Bronchial epithelial cell (primary cell): ENCODE measurements around the gene EPHA1. TPM values are rescaled to one million over a fixed set of nuclear protein-coding genes. Genes with fewer than 3 reads are reported as not detected.

Source experiments
- DNase-seq: peaks from one replicate; pipeline ENCODE4 v3.0.0-alpha.2; 2010; ENCODE audit warnings: low read depth
- FAIRE-seq: peaks from 2 replicates; lab custom pipeline; 2011; peaks lifted over from hg19 to GRCh38; lab: Jason Lieb, UNC
- H3K27me3 ChIP-seq: 2 replicates; pipeline ENCODE4 v1.5.1; 2011; ENCODE audit warnings: low read length; ENCODE audit not compliant: control insufficient read depth, insufficient read depth
- H3K36me3 ChIP-seq: 2 replicates; pipeline ENCODE4 v1.5.1; 2011; ENCODE audit warnings: low read length; ENCODE audit not compliant: control insufficient read depth, insufficient read depth
- H3K4me3 ChIP-seq: 2 replicates; pipeline ENCODE4 v1.5.1; 2011; ENCODE audit warnings: mild to moderate bottlenecking, low read depth, low read length, control low read depth
- CTCF ChIP-seq: IDR thresholded peaks from 2 replicates; pipeline ENCODE4 v1.5.1; 2011; ENCODE audit warnings: mild to moderate bottlenecking, moderate library complexity, low read length, control low read depth, inconsistent platforms; ENCODE audit not compliant: insufficient read depth, severe bottlenecking
- total RNA-seq: library from RNA; depleted of rRNA; stranded (reverse); fragments of >200 nt; gene quantifications from 2 replicates; pipeline ENCODE4 v1.2.1, GENCODE V29; 2014

The EPHA1 gene
- total RNA-seq, 1 donor from 2014 or later = 19.0 TPM

- no peak overlapping the region for H3K4me3 ChIP-seq
- no peak for FAIRE-seq
- TF ChIP-seq CTCF = no peak
- DNase-seq = no peak
- no peaks in the 10 kb centered on the region for H3K27me3 ChIP-seq
- H3K36me3 ChIP-seq = no peaks in the 10 kb centered on the region
These were observed 28.9 kb upstream of the EPHA1 start for GRCh38 chr7:143437578-143437977.

GRCh38 chr7:143436325-143436946 lies 27.8 kb upstream of the EPHA1 start:
- no peak overlapping the region for H3K4me3 ChIP-seq
- TF ChIP-seq CTCF = no peak
- no peaks in the 10 kb centered on the region for H3K27me3 ChIP-seq
- FAIRE-seq (no peak), DNase-seq (no peak)
- no peaks in the 10 kb centered on the region for H3K36me3 ChIP-seq

GRCh38 chr7:143435266-143435665 lies 26.6 kb upstream of the EPHA1 start:
- FAIRE-seq (no peak), DNase-seq (peak; percentile 85)
- no peak for TF ChIP-seq CTCF
- H3K27me3 ChIP-seq = no peaks in the 10 kb centered on the region
- no peaks in the 10 kb centered on the region for H3K36me3 ChIP-seq
- H3K4me3 ChIP-seq = no peak overlapping the region

GRCh38 chr7:143434660-143435059 lies 26.0 kb upstream of the EPHA1 start:
- no peak for TF ChIP-seq CTCF
- DNase-seq = peak; percentile 92
- no peak for FAIRE-seq
- H3K27me3 ChIP-seq = no peaks in the 10 kb centered on the region
- no peak overlapping the region for H3K4me3 ChIP-seq
- no peaks in the 10 kb centered on the region for H3K36me3 ChIP-seq

GRCh38 chr7:143433759-143434158 lies 25.1 kb upstream of the EPHA1 start:
- no peak for TF ChIP-seq CTCF
- no peaks in the 10 kb centered on the region for H3K36me3 ChIP-seq
- FAIRE-seq (no peak), DNase-seq (no peak)
- H3K27me3 ChIP-seq = no peaks in the 10 kb centered on the region
- no peak overlapping the region for H3K4me3 ChIP-seq

GRCh38 chr7:143431109-143431508 lies 22.5 kb upstream of the EPHA1 start:
- no peak for FAIRE-seq

More at GRCh38 chr7:143431109-143431508, 22.5 kb upstream of the EPHA1 start:
- no peak for DNase-seq
- Histone ChIP-seq H3K27me3 (no peaks in the 10 kb centered on the region), H3K4me3 (no peak overlapping the region), H3K36me3 (no peaks in the 10 kb centered on the region)
- TF ChIP-seq CTCF = no peak
